ENCODE results near the gene GAS2L1.

- TF ChIP-seq CTCF (IDR thresholded peaks at IDR 0.05) (no peak), POLR2A (IDR thresholded peaks at IDR 0.05) (no peak)
Observed at GRCh38 chr22:29359469-29359868, 53.0 kb downstream of the GAS2L1 start.
